Neural crest cell (in vitro differentiated cells): Measurements from ENCODE around the gene RAD9B. TPM values are rescaled to one million over a fixed set of nuclear protein-coding genes. Genes with fewer than 3 reads are reported as not detected.

ENCODE experiments used
- DNase-seq: peaks from one replicate; pipeline ENCODE4 v3.0.0; 2021; ENCODE audit warnings: low read depth, mixed read lengths, low spot score
- H3K27ac Mint-ChIP-seq: one replicate; pipeline ENCODE4 v1.8.0; 2021; ENCODE audit warnings: mild to moderate bottlenecking, mixed read lengths; ENCODE audit not compliant: unreplicated experiment
- H3K27me3 Mint-ChIP-seq: 2 replicates; pipeline ENCODE4 v1.8.0; 2021; ENCODE audit warnings: low read depth, mild to moderate bottlenecking, mixed read lengths
- H3K36me3 Mint-ChIP-seq: 2 replicates; pipeline ENCODE4 v1.8.0; 2021; ENCODE audit warnings: low read depth, mild to moderate bottlenecking, mixed read lengths
- H3K4me1 Mint-ChIP-seq: 2 replicates; pipeline ENCODE4 v1.8.0; 2021; ENCODE audit warnings: mixed read lengths
- H3K4me3 Mint-ChIP-seq: one replicate; pipeline ENCODE4 v1.8.0; 2021; ENCODE audit warnings: mild to moderate bottlenecking, mixed read lengths
- H3K9me3 Mint-ChIP-seq: 2 replicates; pipeline ENCODE4 v1.8.0; 2021; ENCODE audit warnings: mixed read lengths
- CTCF ChIP-seq: fragments of 200-600 bp; sonication (generic); conservative IDR thresholded peaks from 2 replicates; pipeline ENCODE4 v1.5.0; 2021; ENCODE audit warnings: antibody characterized with exemption, mild to moderate bottlenecking
- total RNA-seq: library from RNA; stranded (reverse); gene quantifications from 2 replicates; pipeline ENCODE4 v1.2.1, GENCODE V29; 2021

RAD9B gene
- total RNA-seq, 1 donor from 2014 or later = 0.23 TPM

GRCh38 chr12:110546339-110546738 is 44.2 kb downstream of the RAD9B start:
- Mint-ChIP-seq H3K27me3 (no peaks in the 10 kb centered on the region), H3K9me3 (no peaks in the 10 kb centered on the region), H3K4me1 (peaks cover 4% of the 10 kb centered on the region), H3K36me3 (peaks cover 4% of the 10 kb centered on the region), H3K4me3 (no peak overlapping the region), H3K27ac (no peak overlapping the region)
- TF ChIP-seq CTCF = no peak
- no peak for DNase-seq

DNA sequence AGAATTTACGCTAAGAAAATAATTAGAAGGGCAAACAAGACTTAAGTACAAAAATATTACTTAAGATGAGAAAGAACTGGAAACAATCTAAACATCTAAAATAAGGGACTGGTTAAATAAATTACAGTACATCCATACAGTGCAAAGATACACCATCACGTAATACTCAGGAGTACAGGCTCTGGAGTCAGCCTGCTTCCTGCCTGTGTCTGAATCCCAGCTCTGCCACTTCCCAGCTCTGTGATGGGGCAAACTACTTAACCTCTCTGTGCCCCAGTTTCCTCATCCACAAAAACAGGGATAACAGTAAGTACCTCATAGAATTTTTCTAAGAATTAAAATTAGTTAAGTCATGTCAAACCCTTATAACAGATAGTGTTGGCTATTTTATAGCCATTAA is 45.0 kb downstream of the RAD9B start:
- no peak overlapping the region for H3K4me3 Mint-ChIP-seq
- no peak overlapping the region for H3K27ac Mint-ChIP-seq
- H3K9me3 Mint-ChIP-seq = no peaks in the 10 kb centered on the region
- no peak for DNase-seq
- no peak for TF ChIP-seq CTCF
- H3K4me1 Mint-ChIP-seq = peaks cover 6% of the 10 kb centered on the region
- no peaks in the 10 kb centered on the region for H3K27me3 Mint-ChIP-seq
- H3K36me3 Mint-ChIP-seq = peaks cover 4% of the 10 kb centered on the region

- Mint-ChIP-seq H3K27me3 (no peaks in the 10 kb centered on the region), H3K36me3 (peaks cover under 1% of the 10 kb centered on the region), H3K4me3 (no peak overlapping the region), H3K4me1 (peaks cover 10% of the 10 kb centered on the region), H3K27ac (no peak overlapping the region), H3K9me3 (no peaks in the 10 kb centered on the region)
- DNase-seq = no peak
- TF ChIP-seq CTCF = no peak
Observed at GRCh38 chr12:110548678-110549077, 46.5 kb downstream of the RAD9B start.

GRCh38 chr12:110549716-110550115 is 47.6 kb downstream of the RAD9B start:
- H3K27me3 Mint-ChIP-seq = no peaks in the 10 kb centered on the region
- DNase-seq = no peak
- no peak overlapping the region for H3K27ac Mint-ChIP-seq
- TF ChIP-seq CTCF = no peak
- H3K4me1 Mint-ChIP-seq = peaks cover 10% of the 10 kb centered on the region
- no peaks in the 10 kb centered on the region for H3K36me3 Mint-ChIP-seq
- no peak overlapping the region for H3K4me3 Mint-ChIP-seq
- H3K9me3 Mint-ChIP-seq = no peaks in the 10 kb centered on the region

DNA sequence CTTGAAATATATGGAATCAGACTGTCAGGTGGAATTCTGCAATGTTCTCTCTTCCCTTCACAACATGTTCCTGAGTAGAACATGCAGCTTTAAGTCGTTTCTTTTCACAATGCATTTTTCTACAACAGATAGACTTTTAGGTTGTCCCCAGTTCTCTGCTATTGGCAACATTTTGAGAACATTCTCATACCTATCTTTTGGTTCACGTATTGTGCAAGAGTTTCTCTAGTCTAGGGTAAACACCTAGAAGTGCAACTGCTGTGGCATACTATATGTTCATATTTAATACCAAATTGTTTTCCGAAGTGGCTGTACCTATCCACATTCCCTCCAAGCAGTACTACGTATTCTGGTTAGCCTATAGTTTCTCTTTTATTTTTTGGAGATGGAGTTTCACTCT is 48.9 kb downstream of the RAD9B start:
- no peak for TF ChIP-seq CTCF
- no peaks in the 10 kb centered on the region for H3K36me3 Mint-ChIP-seq
- no peak overlapping the region for H3K27ac Mint-ChIP-seq
- DNase-seq = no peak
- no peaks in the 10 kb centered on the region for H3K9me3 Mint-ChIP-seq
- H3K27me3 Mint-ChIP-seq = no peaks in the 10 kb centered on the region
- H3K4me3 Mint-ChIP-seq = no peak overlapping the region
- H3K4me1 Mint-ChIP-seq = peaks cover 20% of the 10 kb centered on the region

Other genes starting within 250 kb of the RAD9B start
- gene ATP2A2, start 221.1 kb upstream of the RAD9B start, total RNA-seq = 234 and 242 TPM in 2 replicates
- 98.9 and 113 TPM in 2 replicates for gene ANAPC7, start 98.6 kb upstream of the RAD9B start, total RNA-seq
- gene ARPC3, start 52.0 kb upstream of the RAD9B start, total RNA-seq = 131 and 146 TPM in 2 replicates
- 27.3 and 28.1 TPM in 2 replicates for gene GPN3, start 34.1 kb upstream of the RAD9B start, total RNA-seq
- gene FAM216A, start 33.5 kb upstream of the RAD9B start, total RNA-seq = 20.8 and 20.9 TPM in 2 replicates
- 89.0 and 99.3 TPM in 2 replicates for gene VPS29, start 220 bp upstream of the RAD9B start, total RNA-seq
- 12.3 and 13.4 TPM in 2 replicates for gene PPTC7, start 81.0 kb downstream of the RAD9B start, total RNA-seq
- 58.1 and 59.1 TPM in 2 replicates for gene TCTN1, start 111.8 kb downstream of the RAD9B start, total RNA-seq
- gene HVCN1, start 186.8 kb downstream of the RAD9B start, total RNA-seq = 3.8 and 4.9 TPM in 2 replicates
- gene PPP1CC, start 240.6 kb downstream of the RAD9B start, total RNA-seq = 288 and 293 TPM in 2 replicates